GM12878 (cell line): ENCODE results near the gene RIMBP2. TPM values are rescaled to one million over a fixed set of nuclear protein-coding genes. Genes with fewer than 3 reads are reported as not detected.

Experiments used
- ATAC-seq: fragments of 200-7000 bp; cut with Tn5 transposase; 3 replicates; pipeline ENCODE4 v1.9.1; 2020; ENCODE audit warnings: mild to moderate bottlenecking, moderate library complexity
- BruUV-seq: library from RNA; stranded (reverse); fragments of 400-500 nt; replicated peaks from 2 replicates; lab custom pipeline; 2021; lab: Mats Ljungman, UMichigan
- CTCF ChIA-PET: fragments of 300-600 bp; sonication (Branson Sonifier 250); formaldehyde crosslinking; extraction: SDS; loops from one replicate; lab custom pipeline; 2021; ENCODE audit warnings: inconsistent platforms; lab: Yijun Ruan, JAX
- POLR2A ChIA-PET: fragments of 350-600 bp; formaldehyde crosslinking; extraction: SDS; loops from one replicate; lab custom pipeline; 2021; ENCODE audit warnings: inconsistent platforms; lab: Charles Lee
- RAD21 ChIA-PET: fragments of 300-600 bp; sonication (Branson Sonifier 250); formaldehyde crosslinking; loops from one replicate; lab custom pipeline; 2023; ENCODE audit warnings: antibody characterized with exemption; ENCODE audit not compliant: unreplicated experiment; lab: Charles Lee
- SMC1A ChIA-PET: fragments of 300-600 bp; sonication (Branson Sonifier 250); formaldehyde crosslinking; loops from one replicate; lab custom pipeline; 2023; ENCODE audit not compliant: unreplicated experiment, uncharacterized antibody; lab: Charles Lee
- DNase-seq: peaks from one replicate; pipeline ENCODE4 v3.0.0-alpha.2; 2011; ENCODE audit warnings: low read depth, low spot score
- FAIRE-seq: peaks from 3 replicates; lab custom pipeline; 2011; peaks lifted over from hg19 to GRCh38; lab: Jason Lieb, UNC
- H2AFZ ChIP-seq: 2 replicates; pipeline ENCODE4 v1.6.0; 2011; ENCODE audit warnings: low read depth, low read length, control low read depth; ENCODE audit not compliant: control insufficient read depth
- H3K27ac ChIP-seq: 2 replicates; pipeline ENCODE4 v1.5.1; 2011; ENCODE audit warnings: control low read depth; ENCODE audit not compliant: control insufficient read depth, insufficient read depth
- H3K27me3 ChIP-seq, 2 experiments: replicated peaks in 1 of 2; 2 replicates each; pipeline versions ENCODE4 v1.6.0 to v1.6.1; 2011; ENCODE audit warnings: low read length in 1 of 2; ENCODE audit not compliant: control insufficient read depth in 2 of 2, insufficient read depth in 2 of 2
- H3K36me3 ChIP-seq, 2 experiments: 2 replicates each; pipeline ENCODE4 v1.5.1; 2011; ENCODE audit warnings: low read length in 1 of 2; ENCODE audit not compliant: control insufficient read depth in 2 of 2, insufficient read depth in 2 of 2
- H3K4me1 ChIP-seq: 2 replicates; pipeline ENCODE4 v1.6.1; 2011; ENCODE audit warnings: mild to moderate bottlenecking, low read length, moderate library complexity, mixed read lengths; ENCODE audit not compliant: control insufficient read depth, insufficient read depth
- H3K4me2 ChIP-seq: 2 replicates; pipeline ENCODE4 v1.6.0; 2011; ENCODE audit warnings: control low read depth; ENCODE audit not compliant: control insufficient read depth, insufficient read depth
- H3K4me3 ChIP-seq: fragments of 200-600 bp; sonication (generic); 2 replicates; pipeline ENCODE4 v1.5.1; 2016
- H3K79me2 ChIP-seq: 2 replicates; pipeline ENCODE4 v1.6.0; 2011; ENCODE audit warnings: low read length; ENCODE audit not compliant: control insufficient read depth, insufficient read depth
- H3K9ac ChIP-seq: 2 replicates; pipeline ENCODE4 v1.8.0; 2011; ENCODE audit warnings: low read length, control low read depth, mixed read lengths; ENCODE audit not compliant: control insufficient read depth, insufficient read depth
- H3K9me3 ChIP-seq: replicated peaks from 3 replicates; pipeline ENCODE4 v1.5.1; 2011; ENCODE audit warnings: mild to moderate bottlenecking, low read length; ENCODE audit not compliant: control insufficient read depth, insufficient read depth
- H4K20me1 ChIP-seq: 2 replicates; pipeline ENCODE4 v1.6.0; 2011; ENCODE audit not compliant: control insufficient read depth, insufficient read depth
- CEBPZ ChIP-seq: fragments of 150-350 bp; IDR thresholded peaks from 2 replicates; pipeline ENCODE4 v1.6.1; 2016; ENCODE audit warnings: low read depth, low read length
- CHD2 ChIP-seq: IDR thresholded peaks from 2 replicates; pipeline ENCODE4 v1.6.1; 2011; ENCODE audit warnings: low read depth, low read length, improper control_type of control experiment, borderline replicate concordance
- CREB1 ChIP-seq: IDR thresholded peaks from 2 replicates; pipeline ENCODE4 v1.6.1; 2012; ENCODE audit warnings: low read depth, mild to moderate bottlenecking, inconsistent platforms
- NFIC ChIP-seq: IDR thresholded peaks from 2 replicates; pipeline ENCODE4 v1.6.1; 2012; ENCODE audit warnings: low read depth, mild to moderate bottlenecking, inconsistent platforms, low read length, moderate library complexity
- NFYB ChIP-seq: IDR thresholded peaks from 2 replicates; pipeline ENCODE4 v1.6.1; 2011; ENCODE audit warnings: low read depth, mild to moderate bottlenecking, low read length, improper control_type of control experiment, moderate library complexity; ENCODE audit not compliant: insufficient read depth
- PKNOX1 ChIP-seq: fragments of 450-650 bp; IDR thresholded peaks from 2 replicates; pipeline ENCODE4 v1.6.1; 2016; ENCODE audit warnings: mild to moderate bottlenecking
- RUNX3 ChIP-seq: IDR thresholded peaks from 2 replicates; pipeline ENCODE4 v1.6.1; 2012; ENCODE audit warnings: low read length, inconsistent platforms
- SKIL ChIP-seq: fragments of 450-650 bp; IDR thresholded peaks from 2 replicates; pipeline ENCODE4 v1.6.1; 2017; ENCODE audit warnings: mild to moderate bottlenecking, low read depth, inconsistent platforms; ENCODE audit not compliant: poor library complexity, severe bottlenecking
- SPI1 ChIP-seq: IDR thresholded peaks from 2 replicates; pipeline ENCODE4 v1.6.1; 2011; ENCODE audit warnings: low read depth, mild to moderate bottlenecking, low read length, moderate library complexity, borderline replicate concordance; ENCODE audit not compliant: insufficient read depth
- ZNF592 ChIP-seq: fragments of 450-650 bp; IDR thresholded peaks from 2 replicates; pipeline ENCODE4 v1.6.1; 2017; ENCODE audit warnings: mild to moderate bottlenecking, moderate library complexity
- WGBS: methylation state at CpG from one replicate; pipeline ENCODE4 v1.1.6; 2016; ENCODE audit warnings: low lambda C conversion rate; ENCODE audit not compliant: insufficient replicate concordance, insufficient coverage; ENCODE audit errors: missing lambda C conversion rate; 5-methylcytosine and 5-hydroxymethylcytosine counted together
- in situ Hi-C: fragments of 300-500 bp; cut with MboI; formaldehyde crosslinking; loops from 9 replicates; pipeline ENCODE4 v1.14.3; 2018; ENCODE audit warnings: mixed read lengths
- intact Hi-C: fragments of 100-400 bp; cut with micrococcal nuclease; formaldehyde crosslinking; loops from one replicate; pipeline ENCODE4 v1.14.2; 2022; ENCODE audit not compliant: unreplicated experiment
- polyA plus RNA-seq, 11 experiments: library from polyadenylated mRNA; depleted of rRNA in 4 of 11; unstranded in 6 of 11; stranded (reverse) in 5 of 11; fragments of >200 nt; fragmentation: Nextera tagmentation in 4 of 11; fragmentation: Illumina TruSeq in 1 of 11; extraction: Ambion mirVana in 4 of 11; extraction: Trizol in 1 of 11; gene quantifications; 1 replicate in 1 of 11; 2 replicates in 10 of 11; pipeline versions ENCODE4 v1.2.1 to v1.2.3, GENCODE V29; 2011 to 2016; ENCODE audit warnings: inconsistent platforms in 2 of 11, missing spikeins in 2 of 11, low read depth in 1 of 11
- total RNA-seq, 4 experiments: library from RNA; depleted of rRNA in 3 of 4; stranded (reverse); fragments of >200 nt in 3 of 4; fragmentation: Illumina TruSeq in 1 of 4; extraction: Trizol in 1 of 4; gene quantifications; 2 replicates each; pipeline versions ENCODE4 v1.2.1 to v1.2.3, GENCODE V29; 2013 to 2021

The RIMBP2 gene
- total and polyA plus RNA-seq, 10 of the 15 experiments (the other 5 are each of a cell fraction or from before 2014, with no cell fraction given), result 0.04 to 2.9 (median 0.07) TPM; not detected in 1

GRCh38 chr12:130463275-130463658 is 252.8 kb downstream of the RIMBP2 start:
- WGBS, result 31% methylated on average over 9 of the region's 9 CpGs
- POLR2A ChIA-PET, result no interaction called here
- no TSS peak for BruUV-seq
- Histone ChIP-seq H3K79me2 (no peaks in the 10 kb centered on the region), H3K4me1 (no peaks in the 10 kb centered on the region), H2AFZ (no peak overlapping the region), H3K9me3 (no peaks in the 10 kb centered on the region; the same call in 2 of the 3 replicates), H4K20me1 (no peaks in the 10 kb centered on the region), H3K4me2 (no peak overlapping the region), H3K9ac (no peak overlapping the region), H3K27me3 (no peaks in the 10 kb centered on the region), H3K4me3 (no peak overlapping the region), H3K36me3 (no peaks in the 10 kb centered on the region), H3K27ac (no peak overlapping the region)
- SMC1A ChIA-PET, result no interaction called here
- RAD21 ChIA-PET, result no interaction called here
- intact Hi-C loops (no loop called here), in situ Hi-C loops (no loop called here)
- CTCF ChIA-PET, result no interaction called here
- FAIRE-seq (no peak), ATAC-seq (no peak), DNase-seq (no peak)
- TF ChIP-seq SPI1 (no peak), CEBPZ (no peak), CREB1 (no peak), SKIL (no peak), CHD2 (no peak), NFYB (no peak), RUNX3 (no peak), ZNF592 (no peak), PKNOX1 (no peak), NFIC (no peak)
